Neural crest cell (in vitro differentiated cells): ENCODE measurements around the gene UTRN. TPM values are rescaled to one million over a fixed set of nuclear protein-coding genes. Genes with fewer than 3 reads are reported as not detected.

Experiments used
- DNase-seq: peaks from one replicate; pipeline ENCODE4 v3.0.0; 2021; ENCODE audit warnings: low read depth, mixed read lengths, low spot score
- H3K27ac Mint-ChIP-seq: one replicate; pipeline ENCODE4 v1.8.0; 2021; ENCODE audit warnings: mild to moderate bottlenecking, mixed read lengths; ENCODE audit not compliant: unreplicated experiment
- H3K27me3 Mint-ChIP-seq: 2 replicates; pipeline ENCODE4 v1.8.0; 2021; ENCODE audit warnings: low read depth, mild to moderate bottlenecking, mixed read lengths
- H3K36me3 Mint-ChIP-seq: 2 replicates; pipeline ENCODE4 v1.8.0; 2021; ENCODE audit warnings: low read depth, mild to moderate bottlenecking, mixed read lengths
- H3K4me1 Mint-ChIP-seq: 2 replicates; pipeline ENCODE4 v1.8.0; 2021; ENCODE audit warnings: mixed read lengths
- H3K4me3 Mint-ChIP-seq: one replicate; pipeline ENCODE4 v1.8.0; 2021; ENCODE audit warnings: mild to moderate bottlenecking, mixed read lengths
- H3K9me3 Mint-ChIP-seq: 2 replicates; pipeline ENCODE4 v1.8.0; 2021; ENCODE audit warnings: mixed read lengths
- CTCF ChIP-seq: fragments of 200-600 bp; sonication (generic); conservative IDR thresholded peaks from 2 replicates; pipeline ENCODE4 v1.5.0; 2021; ENCODE audit warnings: antibody characterized with exemption, mild to moderate bottlenecking
- total RNA-seq: library from RNA; stranded (reverse); gene quantifications from 2 replicates; pipeline ENCODE4 v1.2.1, GENCODE V29; 2021

UTRN gene
- total RNA-seq, 1 donor from 2014 or later = 74.0 TPM

- Mint-ChIP-seq H3K27me3 (no peaks in the 10 kb centered on the region), H3K9me3 (no peaks in the 10 kb centered on the region), H3K4me1 (no peaks in the 10 kb centered on the region), H3K27ac (no peak overlapping the region), H3K36me3 (peaks cover 12% of the 10 kb centered on the region), H3K4me3 (no peak overlapping the region)
- no peak for DNase-seq
- TF ChIP-seq CTCF = no peak
These were observed 12.5 kb downstream of the UTRN start for GRCh38 chr6:144297511-144298100.

GRCh38 chr6:144298194-144298593, 13.1 kb downstream of the UTRN start:
- Mint-ChIP-seq H3K9me3 (no peaks in the 10 kb centered on the region), H3K27ac (no peak overlapping the region)

GRCh38 chr6:144298916-144299315, 13.8 kb downstream of the UTRN start:
- H3K4me3 Mint-ChIP-seq = no peak overlapping the region
- H3K27me3 Mint-ChIP-seq = no peaks in the 10 kb centered on the region
- DNase-seq = no peak
- no peaks in the 10 kb centered on the region for H3K4me1 Mint-ChIP-seq
- no peak overlapping the region for H3K27ac Mint-ChIP-seq
- no peak for TF ChIP-seq CTCF
- peaks cover 12% of the 10 kb centered on the region for H3K36me3 Mint-ChIP-seq
- H3K9me3 Mint-ChIP-seq = no peaks in the 10 kb centered on the region

More at GRCh38 chr6:144298194-144298593, 13.1 kb downstream of the UTRN start:
- Mint-ChIP-seq H3K4me1 (no peaks in the 10 kb centered on the region), H3K4me3 (no peak overlapping the region), H3K36me3 (peaks cover 12% of the 10 kb centered on the region), H3K27me3 (no peaks in the 10 kb centered on the region)
- DNase-seq = no peak
- TF ChIP-seq CTCF = no peak

GRCh38 chr6:144302701-144303372, 17.7 kb downstream of the UTRN start:
- TF ChIP-seq CTCF = no peak
- Mint-ChIP-seq H3K27me3 (no peaks in the 10 kb centered on the region), H3K27ac (no peak overlapping the region), H3K36me3 (peaks cover 5% of the 10 kb centered on the region), H3K4me3 (no peak overlapping the region), H3K4me1 (peaks cover 7% of the 10 kb centered on the region), H3K9me3 (no peaks in the 10 kb centered on the region)
- no peak for DNase-seq

- Mint-ChIP-seq H3K27ac (no peak overlapping the region), H3K4me3 (no peak overlapping the region), H3K27me3 (no peaks in the 10 kb centered on the region), H3K36me3 (peaks cover 15% of the 10 kb centered on the region), H3K9me3 (no peaks in the 10 kb centered on the region), H3K4me1 (peaks cover 17% of the 10 kb centered on the region)
- no peak for DNase-seq
- TF ChIP-seq CTCF = no peak
These were observed 19.2 kb downstream of the UTRN start for GRCh38 chr6:144304223-144304848.
